ENCODE measurements around the gene PRR35. TPM values are rescaled to one million over a fixed set of nuclear protein-coding genes. Genes with fewer than 3 reads are reported as not detected.

PRR35 gene
- total RNA-seq, 1 donor from 2014 or later = 0.12 TPM

GRCh38 chr16:561957-562938 lies 2.1 kb downstream of the PRR35 start:
- Mint-ChIP-seq H3K4me1 (ENCODE audit: unreplicated experiment) (peaks cover 6% of the 10 kb centered on the region), H3K4me3 (peak overlapping the region; percentile 34), H3K27me3 (peaks cover 22% of the 10 kb centered on the region), H3K9me3 (no peaks in the 10 kb centered on the region), H3K36me3 (no peaks in the 10 kb centered on the region), H3K27ac (no peak overlapping the region)
- no peak for TF ChIP-seq CTCF (conservative IDR thresholded peaks at IDR 0.05)
- DNase-seq (ENCODE audit: extremely low spot score, unreplicated experiment) = no peak

GRCh38 chr16:563072-563644 lies 3.0 kb downstream of the PRR35 start:
- DNase-seq (ENCODE audit: extremely low spot score, unreplicated experiment) = no peak
- H3K9me3 Mint-ChIP-seq = no peaks in the 10 kb centered on the region
- H3K36me3 Mint-ChIP-seq = no peaks in the 10 kb centered on the region
- H3K4me1 Mint-ChIP-seq (ENCODE audit: unreplicated experiment) = peaks cover 6% of the 10 kb centered on the region
- H3K27ac Mint-ChIP-seq = no peak overlapping the region
- TF ChIP-seq CTCF (conservative IDR thresholded peaks at IDR 0.05) = no peak
- H3K27me3 Mint-ChIP-seq = peaks cover 22% of the 10 kb centered on the region
- no peak overlapping the region for H3K4me3 Mint-ChIP-seq

- Mint-ChIP-seq H3K27ac (no peak overlapping the region), H3K4me1 (ENCODE audit: unreplicated experiment) (peaks cover 12% of the 10 kb centered on the region), H3K36me3 (no peaks in the 10 kb centered on the region), H3K9me3 (no peaks in the 10 kb centered on the region), H3K27me3 (peaks cover 13% of the 10 kb centered on the region), H3K4me3 (no peak overlapping the region)
- no peak for TF ChIP-seq CTCF (conservative IDR thresholded peaks at IDR 0.05)
- no peak for DNase-seq (ENCODE audit: extremely low spot score, unreplicated experiment)
Measured at GRCh38 chr16:564690-565418, 4.7 kb downstream of the PRR35 start.

GRCh38 chr16:565419-566330 lies 5.5 kb downstream of the PRR35 start:
- no peak for DNase-seq (ENCODE audit: extremely low spot score, unreplicated experiment)
- peaks cover 13% of the 10 kb centered on the region for H3K4me1 Mint-ChIP-seq (ENCODE audit: unreplicated experiment)
- H3K36me3 Mint-ChIP-seq = no peaks in the 10 kb centered on the region
- H3K27ac Mint-ChIP-seq = no peak overlapping the region
- H3K27me3 Mint-ChIP-seq = peaks cover 13% of the 10 kb centered on the region
- no peak for TF ChIP-seq CTCF (conservative IDR thresholded peaks at IDR 0.05)
- H3K9me3 Mint-ChIP-seq = no peaks in the 10 kb centered on the region
- H3K4me3 Mint-ChIP-seq = peak overlapping the region; percentile 34
